PC-9 (cell line): Measurements from ENCODE around the gene ZNRF3.

ENCODE experiments used
- EZH2 ChIP-seq: fragments of 200-600 bp; sonication (generic); IDR thresholded peaks from 2 replicates; pipeline ENCODE4 v1.8.0; 2017; ENCODE audit warnings: antibody characterized with exemption, low read depth
- TF ChIP-seq, protein P1 (sequence below): fragments of 200-600 bp; sonication (generic); conservative IDR thresholded peaks from 2 replicates; pipeline ENCODE4 v1.6.1; 2017; ENCODE audit warnings: mixed run types, antibody characterized with exemption, mild to moderate bottlenecking, moderate library complexity

DNA sequence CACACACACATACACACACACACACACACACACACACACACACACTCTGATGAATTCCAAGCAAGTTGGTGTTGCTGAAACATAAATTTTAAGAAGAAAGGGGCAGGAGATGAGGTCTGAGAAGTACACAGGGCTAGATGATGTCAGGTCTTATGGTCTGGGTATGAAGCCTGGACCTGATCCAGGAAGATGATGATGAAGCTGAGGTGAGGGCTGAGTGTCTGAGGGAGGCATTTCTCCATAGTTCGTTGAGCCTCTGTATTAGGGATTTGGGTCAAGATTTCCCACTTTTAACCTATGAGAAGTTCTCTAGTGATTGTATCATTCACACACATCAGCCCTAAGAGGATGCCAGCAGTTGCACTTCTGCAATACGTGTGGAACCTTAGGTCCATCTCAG is 222.1 kb downstream of the ZNRF3 start:
- TF ChIP-seq, protein P1, sequence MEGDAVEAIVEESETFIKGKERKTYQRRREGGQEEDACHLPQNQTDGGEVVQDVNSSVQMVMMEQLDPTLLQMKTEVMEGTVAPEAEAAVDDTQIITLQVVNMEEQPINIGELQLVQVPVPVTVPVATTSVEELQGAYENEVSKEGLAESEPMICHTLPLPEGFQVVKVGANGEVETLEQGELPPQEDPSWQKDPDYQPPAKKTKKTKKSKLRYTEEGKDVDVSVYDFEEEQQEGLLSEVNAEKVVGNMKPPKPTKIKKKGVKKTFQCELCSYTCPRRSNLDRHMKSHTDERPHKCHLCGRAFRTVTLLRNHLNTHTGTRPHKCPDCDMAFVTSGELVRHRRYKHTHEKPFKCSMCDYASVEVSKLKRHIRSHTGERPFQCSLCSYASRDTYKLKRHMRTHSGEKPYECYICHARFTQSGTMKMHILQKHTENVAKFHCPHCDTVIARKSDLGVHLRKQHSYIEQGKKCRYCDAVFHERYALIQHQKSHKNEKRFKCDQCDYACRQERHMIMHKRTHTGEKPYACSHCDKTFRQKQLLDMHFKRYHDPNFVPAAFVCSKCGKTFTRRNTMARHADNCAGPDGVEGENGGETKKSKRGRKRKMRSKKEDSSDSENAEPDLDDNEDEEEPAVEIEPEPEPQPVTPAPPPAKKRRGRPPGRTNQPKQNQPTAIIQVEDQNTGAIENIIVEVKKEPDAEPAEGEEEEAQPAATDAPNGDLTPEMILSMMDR, result no peak
- TF ChIP-seq EZH2, result no peak
